NCI-H446 treated with DMSO at 0.1 percent for 48 hours (cell line): ENCODE data around the gene NCF4.
A peak's percentile ranks its signal among the peaks of the same experiment; 100 is the strongest.

Source experiments
- DNase-seq: peaks from one replicate; lab custom pipeline; 2025; lab: John Stamatoyannopoulos, UW

Gene NCF4

GRCh38 chr22:36864454-36865215 lies 3.8 kb downstream of the NCF4 start:
- no peak for DNase-seq

GRCh38 chr22:36865346-36865745 lies 4.5 kb downstream of the NCF4 start:
- DNase-seq = no peak

GRCh38 chr22:36867695-36868094 lies 6.9 kb downstream of the NCF4 start:
- no peak for DNase-seq

- DNase-seq = no peak
Measured at GRCh38 chr22:36868546-36869181, 7.9 kb downstream of the NCF4 start.

- DNase-seq = no peak
Measured at GRCh38 chr22:36870250-36870649, 9.4 kb downstream of the NCF4 start.

- no peak for DNase-seq
Measured at GRCh38 chr22:36871669-36872081, 10.9 kb downstream of the NCF4 start.

- DNase-seq = no peak
Measured at GRCh38 chr22:36872084-36872483, 11.3 kb downstream of the NCF4 start.

- DNase-seq = no peak
Measured at GRCh38 chr22:36872866-36873498, 12.2 kb downstream of the NCF4 start.

GRCh38 chr22:36873614-36874308 lies 13.0 kb downstream of the NCF4 start:
- DNase-seq = peak; percentile 0

- DNase-seq = no peak
Measured at GRCh38 chr22:36874309-36874696, 13.5 kb downstream of the NCF4 start.

- no peak for DNase-seq
Measured at GRCh38 chr22:36874736-36875135, 13.9 kb downstream of the NCF4 start.

- DNase-seq = no peak
Measured at GRCh38 chr22:36875741-36876140, 14.9 kb downstream of the NCF4 start.

GRCh38 chr22:36879775-36880174 lies 19.0 kb downstream of the NCF4 start:
- no peak for DNase-seq

GRCh38 chr22:36881504-36882245 lies 20.9 kb downstream of the NCF4 start:
- DNase-seq = no peak

- DNase-seq = no peak
Measured at GRCh38 chr22:36884349-36885158, 23.7 kb downstream of the NCF4 start.

- DNase-seq = no peak
Measured at GRCh38 chr22:36885474-36885873, 24.7 kb downstream of the NCF4 start.

- DNase-seq = no peak
Measured at GRCh38 chr22:36886016-36886415, 25.2 kb downstream of the NCF4 start.

GRCh38 chr22:36887162-36887561 lies 26.4 kb downstream of the NCF4 start:
- no peak for DNase-seq

- no peak for DNase-seq
Measured at GRCh38 chr22:36891646-36892045, 30.8 kb downstream of the NCF4 start.

GRCh38 chr22:36892292-36892691 lies 31.5 kb downstream of the NCF4 start:
- no peak for DNase-seq

GRCh38 chr22:36893262-36893661 lies 32.5 kb downstream of the NCF4 start:
- DNase-seq = no peak
